ENCODE measurements around the gene THY1.
"Not testable (repeated sequence)": the region's sequence is repeated elsewhere in the genome, so short reads cannot be mapped to it uniquely, and the experiment has no call there.

The THY1 gene

DNA sequence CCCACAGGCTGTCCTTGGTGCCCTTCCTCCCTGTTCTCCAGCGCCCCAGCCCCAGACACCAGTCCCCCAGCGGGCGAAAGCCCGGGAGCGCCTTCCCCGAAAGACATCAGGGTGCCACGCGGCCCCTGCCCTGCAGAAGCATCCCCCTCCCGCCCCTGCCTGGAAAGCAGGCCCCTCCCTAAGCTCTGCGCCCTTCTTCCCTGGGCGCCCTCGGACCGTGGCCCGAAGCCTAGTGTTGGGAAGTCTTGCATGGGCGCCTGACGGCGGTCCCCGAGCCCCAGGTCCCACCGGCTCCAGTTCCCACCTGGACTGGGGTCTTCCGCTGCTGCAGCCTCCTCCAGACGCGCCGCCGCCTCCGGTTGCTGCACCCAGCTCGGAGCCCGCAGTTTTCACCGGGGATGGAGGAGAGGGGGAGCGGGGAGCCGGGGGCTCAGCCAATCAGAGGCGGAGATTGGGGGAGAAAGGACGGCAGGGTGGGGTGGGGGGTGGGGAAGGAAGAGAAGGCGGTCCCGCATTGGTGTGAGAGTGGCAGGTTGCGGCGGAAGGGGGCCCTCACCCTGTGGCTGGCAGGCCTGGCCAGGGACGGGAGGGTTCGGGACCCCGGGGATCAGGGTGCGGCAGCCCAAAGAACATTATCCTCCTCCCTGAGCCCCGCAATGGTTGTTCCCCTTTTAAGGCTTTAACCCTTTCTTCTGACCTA is at the start of gene THY1:
THY1 (minus strand) TSS at position 364 of the 700 bp plus-strand sequence. CDS start 2,267 bp downstream, outside the sequence.
- DNase-seq, result peak; percentile 84

DNA sequence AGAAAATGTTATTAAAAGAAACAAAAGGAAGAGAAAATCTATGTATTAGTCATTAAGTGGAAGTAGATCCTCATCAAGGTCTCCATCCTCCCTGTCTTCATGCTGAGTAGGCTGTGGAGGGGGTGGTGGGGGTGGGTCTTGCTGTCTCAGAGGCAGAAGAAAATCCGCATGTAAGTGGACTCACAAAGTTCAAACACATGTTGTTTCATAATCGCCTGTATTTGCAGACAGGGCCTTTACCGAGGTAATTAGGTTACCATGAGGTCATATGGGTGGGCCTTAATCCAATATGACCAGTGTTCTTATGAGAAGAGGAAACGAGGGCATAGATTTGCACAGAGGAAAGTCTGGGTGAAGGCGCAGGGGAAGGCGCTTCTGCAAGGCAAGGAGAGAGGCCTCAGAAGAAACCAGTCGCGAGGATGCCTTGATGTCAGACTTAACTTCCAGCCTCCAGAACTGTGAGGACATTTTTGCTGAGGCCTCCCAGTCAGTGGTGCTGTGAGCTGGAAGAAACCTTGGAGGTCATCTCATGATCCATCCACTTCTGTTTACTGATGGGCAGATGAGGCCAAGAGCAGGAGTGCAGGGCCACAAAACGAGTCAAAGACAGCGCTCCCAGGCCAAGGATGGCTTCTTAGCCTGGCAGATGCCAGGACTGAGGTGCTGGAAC is 49.3 kb upstream of the THY1 start:
- no peak for DNase-seq

DNA sequence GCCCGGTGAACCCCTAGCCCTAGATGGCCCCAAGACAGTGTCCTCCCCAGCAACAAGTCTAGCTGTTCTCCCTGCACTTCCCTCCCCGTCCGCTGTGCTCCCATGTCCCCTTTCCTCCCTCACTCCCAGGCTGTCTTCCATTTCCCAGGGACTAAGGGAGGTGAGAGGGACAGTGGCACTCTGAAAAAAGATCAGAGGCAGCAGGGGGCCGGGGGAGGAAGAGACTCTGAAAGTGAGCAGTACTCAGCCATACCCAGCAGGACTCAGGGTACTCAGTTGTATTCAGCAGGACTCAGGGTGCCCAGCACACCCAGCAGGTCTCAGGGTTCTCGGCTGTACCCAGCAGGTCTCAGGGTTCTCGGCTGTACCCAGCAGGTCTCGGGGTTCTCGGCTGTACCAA is 48.4 kb upstream of the THY1 start:
- no peak for DNase-seq

DNA sequence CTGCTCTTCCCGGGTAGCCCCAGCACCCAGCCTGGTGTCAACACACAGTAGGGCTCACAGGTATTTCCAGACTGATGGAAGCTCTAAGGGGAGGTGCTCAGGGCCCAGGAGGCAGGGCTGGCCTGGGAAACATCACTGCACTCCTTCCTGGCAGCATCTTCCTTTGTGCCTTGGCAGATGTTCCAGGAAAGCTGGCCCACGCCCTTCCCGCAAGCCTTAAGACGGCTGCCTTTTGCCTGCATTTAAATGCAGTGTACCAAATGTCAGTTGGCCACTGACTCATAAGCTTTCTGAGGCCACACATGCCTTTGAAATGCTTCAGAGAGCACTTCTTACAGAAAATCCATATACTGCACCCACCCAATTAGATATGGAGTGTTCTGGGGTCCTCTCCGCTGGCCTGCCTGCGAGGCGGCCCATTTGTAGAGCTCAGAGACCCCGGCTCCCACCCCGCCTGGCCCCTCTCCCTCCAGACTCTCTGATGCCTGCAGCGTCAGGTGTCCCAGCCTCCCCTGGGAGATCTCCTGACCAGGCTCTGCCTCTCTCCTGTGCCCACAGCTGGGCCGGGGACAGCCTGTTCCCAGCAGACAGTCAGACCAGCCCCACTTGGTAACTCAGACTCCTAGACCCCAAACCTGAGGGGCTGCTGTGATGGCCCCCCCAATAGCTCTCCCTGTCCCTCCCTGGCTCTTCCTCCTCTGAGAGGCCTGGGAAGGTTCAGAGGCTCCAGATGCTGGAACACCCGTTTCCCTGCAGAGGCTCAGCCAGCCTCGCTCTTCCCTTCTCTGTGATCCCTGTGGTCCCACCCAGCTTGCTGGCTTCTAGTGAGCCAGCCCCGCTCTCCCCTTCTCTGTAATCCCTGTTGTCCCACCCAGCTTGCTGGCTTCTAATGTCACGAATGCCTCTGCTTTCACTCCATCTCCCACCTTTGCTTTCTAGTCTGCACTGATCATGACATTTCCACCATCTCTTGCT is 47.6 kb upstream of the THY1 start:
- DNase-seq, result peak; percentile 63

DNA sequence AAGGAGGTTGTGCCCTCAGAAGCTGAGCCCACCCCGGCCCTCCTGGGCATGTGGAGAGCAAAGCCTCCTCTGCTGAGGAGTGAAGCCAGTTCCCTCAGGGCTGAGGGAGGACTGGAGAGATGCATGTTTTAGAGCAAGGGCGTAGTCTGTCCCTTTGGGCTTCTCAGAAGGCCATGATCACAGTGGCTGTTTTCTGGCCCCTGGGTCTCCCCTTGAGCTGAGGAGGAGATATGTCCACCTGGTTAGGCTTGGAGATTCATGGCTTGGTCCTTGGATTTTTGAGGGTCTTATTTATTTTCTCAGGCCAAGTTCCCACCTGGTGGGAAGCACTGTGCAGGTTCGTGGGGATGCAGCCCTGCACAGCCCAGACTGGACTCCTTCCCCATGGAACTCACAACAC is 46.5 kb upstream of the THY1 start:
- DNase-seq, result no peak

DNA sequence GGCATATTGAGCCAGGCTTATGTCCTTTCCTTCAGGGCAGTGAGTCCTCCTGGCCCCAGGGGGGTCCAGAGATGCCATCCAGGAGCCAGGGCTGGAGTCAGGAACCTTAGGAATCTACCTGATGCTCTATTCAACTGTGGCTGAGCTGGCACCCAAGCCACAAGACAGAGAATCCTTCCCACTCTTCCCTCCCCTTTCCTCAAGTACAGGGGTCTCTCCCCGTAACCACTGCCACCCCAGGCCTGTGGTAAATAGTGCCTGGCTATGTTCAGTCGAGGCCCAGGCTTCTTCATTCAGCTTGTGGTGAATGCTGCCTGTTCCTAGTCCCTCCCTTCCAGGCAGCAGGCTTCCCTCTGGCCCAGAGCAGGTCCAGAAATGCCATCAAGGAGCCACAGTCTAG is 45.5 kb upstream of the THY1 start:
- DNase-seq, result no peak

DNA sequence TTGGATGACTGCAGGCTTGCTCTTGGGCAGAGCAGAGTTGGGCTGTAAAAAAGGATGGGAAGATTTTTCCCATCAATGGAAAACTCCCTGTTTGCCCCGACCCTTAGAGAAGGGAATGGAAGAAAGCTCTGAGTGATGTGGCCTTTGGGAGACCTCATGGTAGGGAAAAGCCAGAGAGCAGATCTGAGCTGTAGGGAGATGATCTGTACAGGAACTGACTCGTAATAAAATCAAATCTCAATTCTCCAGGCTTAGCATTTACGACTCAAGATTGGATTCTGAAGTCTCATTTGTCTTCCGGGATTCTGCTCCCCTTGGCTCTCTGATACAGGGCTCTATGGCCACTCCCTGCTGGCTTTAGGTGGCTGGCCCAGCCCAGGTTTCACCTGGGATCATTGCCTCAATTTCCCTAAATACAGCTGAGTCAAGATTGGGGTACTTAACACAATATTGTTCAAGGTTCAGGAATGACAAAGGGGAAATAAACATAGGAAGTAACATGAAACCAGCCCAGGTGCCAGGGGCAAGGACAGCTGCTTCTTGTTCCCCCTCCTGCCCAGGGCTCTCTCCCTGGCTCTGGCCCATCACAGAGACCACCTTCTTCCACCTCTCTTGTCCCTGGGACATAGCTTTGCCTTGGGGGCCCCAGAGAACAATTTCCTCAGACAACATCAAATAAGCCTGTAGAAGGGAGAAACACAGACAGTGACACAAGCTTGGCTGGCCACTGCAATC is 38.4 kb upstream of the THY1 start:
- DNase-seq, result no peak

DNA sequence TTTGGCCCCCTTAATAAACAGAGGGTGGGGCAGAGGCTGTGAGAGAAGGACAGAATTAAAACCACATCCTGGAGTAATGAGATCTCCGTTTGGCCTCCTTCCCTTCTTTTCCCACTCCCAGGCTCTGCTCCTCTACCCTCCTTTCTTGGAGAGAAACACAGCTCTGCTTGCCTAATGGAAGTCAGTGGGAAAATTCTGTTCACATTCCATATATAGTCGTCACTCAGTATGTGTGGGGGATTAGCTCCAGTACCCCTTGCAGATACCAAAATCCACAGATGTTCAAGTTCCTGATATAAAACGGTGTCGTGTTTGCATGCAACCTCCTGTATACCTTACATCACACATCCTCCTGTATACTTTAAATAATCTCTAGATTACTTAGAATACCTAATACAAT is 37.6 kb upstream of the THY1 start:
- DNase-seq, result no peak

DNA sequence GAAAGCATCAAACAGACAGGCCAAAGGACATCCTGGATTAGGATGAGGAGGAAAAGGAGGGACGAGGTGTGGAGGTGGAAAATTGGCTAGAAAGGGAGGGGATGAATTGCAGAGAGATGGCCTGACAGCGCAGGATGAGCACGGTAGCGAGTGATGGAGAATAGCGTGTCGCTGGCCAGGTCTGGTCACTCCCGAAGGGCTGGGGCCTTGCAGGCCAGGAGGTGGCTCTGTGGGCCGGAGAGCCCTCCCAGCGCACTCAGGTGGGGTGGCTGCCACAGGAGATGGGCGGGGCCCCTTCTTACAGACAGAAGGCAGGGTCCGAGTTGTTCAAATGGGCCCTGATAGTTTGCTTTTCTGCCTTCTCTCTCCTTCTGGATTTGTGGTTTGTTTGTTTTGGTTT is 37.1 kb upstream of the THY1 start:
- DNase-seq, result no peak

DNA sequence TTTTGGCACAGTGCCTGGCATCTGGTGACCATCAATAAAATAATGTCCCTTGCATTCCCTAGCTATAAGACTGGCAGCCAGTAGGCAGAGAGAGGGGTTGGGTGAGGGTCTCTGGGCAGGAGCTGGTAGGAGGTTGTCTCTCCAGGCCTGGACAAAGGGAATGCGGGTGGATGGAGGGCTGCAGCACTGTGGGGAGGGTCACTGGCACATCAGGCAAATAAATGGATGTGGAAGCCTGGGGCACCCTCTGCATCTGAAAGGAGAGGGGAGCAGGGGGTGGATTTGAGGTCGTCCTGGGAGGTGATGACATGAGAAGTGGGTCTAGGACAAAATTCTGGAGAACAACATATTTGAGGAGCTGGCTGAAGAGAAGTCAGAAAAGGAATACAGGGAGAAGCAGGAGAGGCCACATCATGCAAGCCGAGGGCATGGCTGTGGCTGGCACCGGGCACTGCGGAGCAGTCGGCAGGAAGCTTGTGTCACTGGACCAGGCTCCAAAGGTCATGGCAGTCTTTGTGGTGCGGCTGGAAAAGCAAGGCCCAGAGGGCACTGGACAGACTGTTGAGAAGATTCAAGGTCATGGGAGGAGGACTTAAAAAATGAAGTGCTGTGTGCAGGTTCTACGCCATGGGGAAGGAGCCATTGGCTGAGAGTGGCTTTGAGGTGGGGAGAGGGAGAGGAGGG is 36.5 kb upstream of the THY1 start:
- DNase-seq, result no peak

DNA sequence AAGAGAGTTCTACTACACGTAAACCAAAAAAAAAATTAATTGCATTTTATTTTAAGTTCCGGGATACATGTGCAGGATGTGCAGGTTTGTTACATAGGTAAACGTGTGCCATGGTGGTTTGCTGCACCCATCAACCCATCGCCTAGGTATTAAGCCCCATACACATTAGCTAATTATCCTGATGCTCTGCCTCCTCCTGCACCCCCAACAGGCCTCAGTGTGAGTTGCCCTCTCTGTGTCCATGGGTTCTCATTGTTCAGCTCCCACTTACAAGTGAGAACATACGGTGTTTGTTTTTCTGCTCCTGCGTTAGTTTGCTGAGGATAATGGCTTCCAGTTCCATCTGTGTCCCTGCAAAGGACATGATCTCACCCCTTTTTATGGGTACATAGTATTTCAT is 32.7 kb upstream of the THY1 start:
- DNase-seq, result not testable (repeated sequence)

DNA sequence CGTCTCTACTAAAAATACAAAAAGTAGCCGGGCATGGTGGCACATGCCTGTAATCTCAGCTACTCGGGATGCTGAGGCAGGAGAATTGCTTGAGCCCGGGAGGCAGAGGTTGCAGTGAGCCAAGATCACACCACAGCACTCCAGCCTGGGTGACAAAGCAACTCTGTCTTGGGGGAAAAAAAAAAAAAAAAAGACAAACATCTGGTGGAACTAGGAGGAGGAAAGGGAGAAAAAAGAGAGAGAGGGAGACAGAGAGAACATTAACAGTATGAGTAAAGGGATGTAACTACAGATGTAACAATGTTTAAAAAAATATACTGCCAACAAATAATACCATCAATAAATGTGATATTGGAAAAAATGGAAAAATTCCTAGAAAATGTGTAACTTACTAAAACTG is 32.3 kb upstream of the THY1 start:
- not testable (repeated sequence) for DNase-seq

DNA sequence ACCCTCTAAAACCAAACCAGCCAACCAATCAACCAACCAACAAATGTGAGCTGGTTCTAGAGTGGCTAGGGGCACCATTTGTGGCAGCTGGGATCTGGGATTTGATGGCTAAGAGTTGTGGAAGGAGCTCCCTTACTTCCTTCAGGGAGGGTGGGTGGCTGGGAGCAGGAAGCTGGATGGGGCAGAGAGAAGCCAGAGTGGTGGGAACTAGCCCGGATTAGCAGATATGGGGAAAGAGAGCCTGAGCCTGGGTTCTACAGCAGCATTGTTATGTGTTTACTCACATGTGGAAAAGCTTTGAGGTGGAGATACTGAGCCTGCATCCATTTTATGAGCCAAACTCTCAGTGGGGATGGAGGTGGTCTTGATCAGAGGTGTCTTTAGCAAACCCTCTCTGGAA is 30.9 kb upstream of the THY1 start:
- DNase-seq, result no peak

DNA sequence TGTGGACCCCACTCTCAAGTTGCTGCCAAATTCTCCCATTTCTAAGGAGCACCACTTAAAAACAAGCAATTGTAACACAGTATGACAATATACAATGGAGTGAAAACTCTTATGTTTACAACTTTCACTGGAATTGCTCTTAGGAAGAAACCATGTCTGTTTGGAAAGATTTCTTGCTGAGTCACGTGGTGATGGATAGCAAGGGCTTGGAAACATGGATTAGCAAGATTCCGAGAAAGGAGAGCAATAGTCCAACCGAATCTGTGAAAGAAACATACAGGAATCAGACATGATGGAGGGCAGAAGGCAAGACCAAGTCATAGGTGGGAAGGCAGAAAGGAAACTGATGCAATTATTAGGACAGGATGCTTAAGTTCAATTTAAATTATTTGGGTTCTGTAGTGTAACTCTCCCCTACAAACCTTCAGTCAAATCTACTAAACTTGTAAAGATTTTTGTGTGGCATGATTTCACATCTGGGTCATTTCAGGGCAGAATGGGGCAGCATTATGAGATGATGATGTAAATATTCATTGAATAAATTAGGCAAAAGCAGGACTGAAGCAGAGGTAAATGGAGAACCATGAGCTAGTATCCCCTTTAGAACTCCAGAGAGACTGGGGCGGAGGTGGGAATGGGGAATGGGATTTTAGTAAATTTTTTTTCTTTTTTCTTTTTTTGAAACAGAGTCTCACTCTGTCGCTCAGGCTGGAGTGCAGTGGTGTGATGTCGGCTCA is 27.8 kb upstream of the THY1 start:
- DNase-seq, result no peak

DNA sequence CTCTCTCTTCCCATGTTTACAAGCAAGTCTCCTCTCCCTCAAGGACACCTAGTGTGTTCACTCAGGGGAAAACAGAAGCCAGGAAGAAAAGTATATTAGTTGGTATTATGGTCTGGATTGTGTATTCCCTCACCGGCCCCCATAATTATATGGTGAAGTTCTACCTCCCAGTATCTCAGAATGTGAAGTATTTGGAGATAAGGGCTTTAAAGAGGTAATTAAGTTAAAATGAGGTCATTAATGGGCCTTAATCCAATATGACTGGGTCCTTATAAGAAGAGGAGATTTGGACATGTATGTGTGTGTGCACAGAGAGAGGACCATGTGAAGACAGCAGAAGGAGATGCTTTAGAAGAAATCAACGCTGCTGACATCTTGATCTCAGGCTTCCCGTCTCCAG is 26.5 kb upstream of the THY1 start:
- DNase-seq, result no peak

DNA sequence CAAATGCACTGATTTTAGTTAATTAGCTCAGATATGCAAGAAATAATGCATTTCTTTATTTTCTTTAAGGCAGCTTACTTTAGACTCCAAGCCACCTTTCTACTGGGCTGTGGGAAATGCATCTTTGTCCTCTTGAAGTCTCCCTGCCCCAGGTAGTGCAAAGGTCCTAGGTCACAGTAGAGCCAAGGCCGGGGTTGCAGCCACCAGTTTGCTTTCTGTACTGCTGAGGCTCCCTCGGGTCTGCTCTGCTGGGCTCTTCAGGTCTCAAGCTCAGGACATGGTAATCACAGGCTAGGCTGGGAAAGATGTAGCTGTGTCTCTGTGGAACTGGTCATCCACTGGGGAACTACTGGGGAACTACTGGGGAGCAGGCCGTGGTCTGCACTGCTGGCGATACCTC is 25.4 kb upstream of the THY1 start:
- no peak for DNase-seq

DNA sequence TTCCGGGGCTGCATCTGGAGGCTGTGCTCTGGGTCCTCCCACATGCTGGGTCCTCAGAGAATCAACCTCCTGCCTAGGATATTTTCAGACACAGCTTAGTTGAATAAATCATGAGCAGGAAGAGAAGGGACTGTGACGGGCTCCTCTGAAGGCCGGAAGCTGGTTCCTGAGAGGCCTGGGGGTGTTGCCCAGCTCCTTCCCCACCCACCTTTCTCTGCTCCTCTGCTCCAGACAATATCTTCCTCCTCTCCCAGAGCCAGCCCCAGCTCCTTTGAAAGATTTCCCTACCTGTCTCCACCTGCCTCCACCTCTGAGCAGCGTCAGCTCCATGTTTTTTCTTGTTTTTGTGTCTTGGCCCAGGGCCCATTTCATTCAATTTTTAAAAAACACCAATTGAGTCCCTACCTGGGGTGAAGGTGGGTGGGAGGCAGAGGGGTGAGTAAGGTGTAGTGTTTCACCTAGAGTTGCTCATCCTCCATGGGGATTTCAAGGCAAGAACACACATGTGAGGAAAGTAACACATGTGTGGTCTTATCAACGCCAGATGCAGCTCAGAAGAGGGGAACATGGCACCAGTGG is 24.8 kb upstream of the THY1 start:
- no peak for DNase-seq

DNA sequence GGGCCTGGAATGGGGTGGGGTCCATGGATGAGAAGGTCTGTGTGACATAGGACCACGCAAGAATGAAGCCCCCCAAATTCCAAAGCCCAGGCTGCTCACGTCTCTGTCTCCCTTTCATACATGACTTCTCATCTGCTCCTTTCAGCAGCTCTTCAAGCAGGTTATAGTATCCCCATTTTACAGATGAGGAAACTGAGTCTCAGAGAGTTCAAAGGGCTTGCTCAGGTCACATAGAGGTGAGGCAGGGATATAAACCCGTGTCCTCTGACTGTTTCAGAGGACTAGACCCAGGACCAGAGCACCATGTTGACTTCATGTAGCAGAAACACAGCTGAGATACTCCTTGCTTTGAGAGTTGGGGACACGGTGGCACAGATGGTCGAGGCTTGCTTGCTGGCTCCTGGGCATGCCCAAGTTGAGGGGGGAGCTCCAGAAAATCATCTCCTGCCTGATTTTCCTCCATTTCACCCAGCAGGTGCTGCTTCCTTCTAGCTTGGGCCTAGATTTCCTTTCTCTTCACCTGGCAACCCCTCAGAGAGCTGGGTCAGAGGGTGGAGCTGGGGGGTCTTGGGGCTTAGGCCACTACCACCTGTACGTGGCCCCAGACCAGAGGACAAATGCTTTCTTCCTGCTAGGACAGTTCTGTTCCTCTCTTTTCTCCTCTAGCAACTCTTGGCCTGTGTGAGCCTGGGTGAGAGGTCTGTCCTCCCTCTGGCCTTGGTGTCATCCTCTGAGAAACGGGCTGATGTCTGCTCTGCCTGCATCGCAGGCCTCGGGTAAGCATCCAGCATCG is 24.1 kb upstream of the THY1 start:
- no peak for DNase-seq

DNA sequence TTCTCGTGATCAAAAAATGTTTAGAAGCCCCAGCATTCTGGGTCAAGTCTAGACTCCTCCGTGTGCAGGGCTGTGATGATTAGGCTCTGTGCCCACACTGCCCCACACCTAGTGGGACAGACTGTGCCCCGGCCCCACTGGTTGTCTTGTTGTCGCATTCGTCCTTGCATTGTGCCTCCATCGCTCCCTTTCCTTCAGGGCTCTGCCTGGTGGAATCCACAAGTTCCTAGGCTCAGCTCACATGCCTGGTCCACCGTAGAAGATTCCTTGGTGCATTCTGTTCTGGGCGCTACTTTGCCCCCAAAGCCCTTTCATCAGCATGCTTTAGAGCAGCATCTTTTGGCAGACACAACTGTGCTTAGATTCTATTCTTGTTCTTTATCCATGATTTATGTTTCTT is 23.5 kb upstream of the THY1 start:
- no peak for DNase-seq

DNA sequence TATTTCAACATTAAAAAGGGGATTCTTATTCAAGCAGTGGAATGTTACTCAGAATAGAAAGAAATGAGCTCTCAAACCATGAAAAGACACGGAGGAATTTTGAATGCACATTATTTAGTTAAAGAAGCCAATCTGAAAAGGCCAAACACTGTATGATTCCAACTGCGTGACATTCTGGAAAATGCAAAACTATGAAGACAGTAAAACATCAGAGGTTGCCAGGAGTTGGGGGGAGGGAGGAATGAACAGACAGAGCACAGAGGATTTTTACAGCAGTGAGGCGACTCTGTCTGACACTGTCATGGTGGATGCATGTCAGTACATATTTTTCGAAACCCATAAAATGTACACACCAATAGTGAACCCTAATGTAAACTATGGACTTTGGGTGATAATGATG is 22.9 kb upstream of the THY1 start:
- peak; percentile 72 for DNase-seq

Measured in left hindlimb (tissue), 1 donor.